ENCODE data around the gene GALNT18. TPM values are rescaled to one million over a fixed set of nuclear protein-coding genes. Genes with fewer than 3 reads are reported as not detected.

The GALNT18 gene
- total RNA-seq, 1 donor from 2014 or later: 39.8 TPM

GRCh38 chr11:11483627-11484026, 138.2 kb downstream of the GALNT18 start:
- TF ChIP-seq, protein P1, sequence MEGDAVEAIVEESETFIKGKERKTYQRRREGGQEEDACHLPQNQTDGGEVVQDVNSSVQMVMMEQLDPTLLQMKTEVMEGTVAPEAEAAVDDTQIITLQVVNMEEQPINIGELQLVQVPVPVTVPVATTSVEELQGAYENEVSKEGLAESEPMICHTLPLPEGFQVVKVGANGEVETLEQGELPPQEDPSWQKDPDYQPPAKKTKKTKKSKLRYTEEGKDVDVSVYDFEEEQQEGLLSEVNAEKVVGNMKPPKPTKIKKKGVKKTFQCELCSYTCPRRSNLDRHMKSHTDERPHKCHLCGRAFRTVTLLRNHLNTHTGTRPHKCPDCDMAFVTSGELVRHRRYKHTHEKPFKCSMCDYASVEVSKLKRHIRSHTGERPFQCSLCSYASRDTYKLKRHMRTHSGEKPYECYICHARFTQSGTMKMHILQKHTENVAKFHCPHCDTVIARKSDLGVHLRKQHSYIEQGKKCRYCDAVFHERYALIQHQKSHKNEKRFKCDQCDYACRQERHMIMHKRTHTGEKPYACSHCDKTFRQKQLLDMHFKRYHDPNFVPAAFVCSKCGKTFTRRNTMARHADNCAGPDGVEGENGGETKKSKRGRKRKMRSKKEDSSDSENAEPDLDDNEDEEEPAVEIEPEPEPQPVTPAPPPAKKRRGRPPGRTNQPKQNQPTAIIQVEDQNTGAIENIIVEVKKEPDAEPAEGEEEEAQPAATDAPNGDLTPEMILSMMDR (IDR thresholded peaks at IDR 0.05): no peak
- Mint-ChIP-seq H3K36me3 (ENCODE audit: unreplicated experiment) (peaks cover 1% of the 10 kb centered on the region), H3K27me3 (ENCODE audit: unreplicated experiment) (no peaks in the 10 kb centered on the region), H3K27ac (ENCODE audit: unreplicated experiment) (no peak overlapping the region), H3K4me3 (ENCODE audit: unreplicated experiment) (no peak overlapping the region), H3K4me1 (ENCODE audit: unreplicated experiment) (peaks cover 10% of the 10 kb centered on the region), H3K9me3 (ENCODE audit: unreplicated experiment) (no peaks in the 10 kb centered on the region)
- no peak for DNase-seq (ENCODE audit: extremely low spot score, unreplicated experiment)

DNA sequence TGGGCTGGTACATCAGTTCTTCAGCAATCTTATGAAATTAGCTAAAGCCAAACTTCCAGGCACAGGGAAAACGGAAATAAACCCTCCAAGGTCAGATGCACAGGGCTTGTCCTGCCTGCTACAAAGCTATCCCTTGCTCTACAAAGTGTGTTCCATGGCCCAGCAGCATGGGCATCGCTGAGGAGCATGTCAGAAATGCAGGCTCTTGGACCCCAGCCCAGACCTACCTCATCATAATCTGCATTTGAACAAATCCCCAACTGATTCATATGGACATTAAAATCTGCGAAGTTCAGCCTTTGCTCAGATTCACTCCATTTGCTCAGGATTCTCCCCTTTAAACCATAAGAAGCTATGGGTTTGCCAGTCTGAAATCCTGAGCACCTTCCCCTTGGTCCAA, 139.1 kb downstream of the GALNT18 start:
- H3K9me3 Mint-ChIP-seq (ENCODE audit: unreplicated experiment): no peaks in the 10 kb centered on the region
- peaks cover 1% of the 10 kb centered on the region for H3K36me3 Mint-ChIP-seq (ENCODE audit: unreplicated experiment)
- no peaks in the 10 kb centered on the region for H3K27me3 Mint-ChIP-seq (ENCODE audit: unreplicated experiment)
- no peak overlapping the region for H3K4me3 Mint-ChIP-seq (ENCODE audit: unreplicated experiment)
- H3K27ac Mint-ChIP-seq (ENCODE audit: unreplicated experiment): no peak overlapping the region
- peaks cover 19% of the 10 kb centered on the region for H3K4me1 Mint-ChIP-seq (ENCODE audit: unreplicated experiment)
- TF ChIP-seq, protein P1 (IDR thresholded peaks at IDR 0.05): no peak
- DNase-seq (ENCODE audit: extremely low spot score, unreplicated experiment): no peak

- Mint-ChIP-seq H3K27me3 (ENCODE audit: unreplicated experiment) (no peaks in the 10 kb centered on the region), H3K4me3 (ENCODE audit: unreplicated experiment) (no peak overlapping the region)
Observed at GRCh38 chr11:11481371-11481770, 140.4 kb downstream of the GALNT18 start.

DNA sequence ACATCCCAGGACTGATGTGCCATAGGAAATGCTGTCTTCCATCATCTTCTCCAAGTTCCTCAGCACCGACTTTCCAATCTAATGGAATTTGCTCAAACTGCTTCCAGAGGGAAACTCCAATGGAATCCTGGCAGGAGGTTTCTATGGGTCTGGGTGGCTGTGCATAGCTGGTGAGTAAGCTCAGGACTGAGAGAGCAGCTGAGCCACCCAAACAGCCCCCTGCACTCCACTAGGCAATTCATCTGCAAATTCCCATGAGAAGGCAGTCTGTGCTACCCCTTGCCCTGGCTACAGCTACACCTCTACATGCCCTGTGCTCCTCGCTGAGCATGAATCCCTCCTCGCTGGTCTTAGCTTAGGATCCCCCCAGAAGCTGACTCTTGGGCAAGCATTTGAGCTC, 140.8 kb downstream of the GALNT18 start:
- no peak overlapping the region for H3K4me3 Mint-ChIP-seq (ENCODE audit: unreplicated experiment)
- no peak for DNase-seq (ENCODE audit: extremely low spot score, unreplicated experiment)
- H3K9me3 Mint-ChIP-seq (ENCODE audit: unreplicated experiment): no peaks in the 10 kb centered on the region
- H3K4me1 Mint-ChIP-seq (ENCODE audit: unreplicated experiment): peaks cover 31% of the 10 kb centered on the region
- no peak overlapping the region for H3K27ac Mint-ChIP-seq (ENCODE audit: unreplicated experiment)
- no peaks in the 10 kb centered on the region for H3K27me3 Mint-ChIP-seq (ENCODE audit: unreplicated experiment)
- TF ChIP-seq, protein P1 (IDR thresholded peaks at IDR 0.05): no peak
- H3K36me3 Mint-ChIP-seq (ENCODE audit: unreplicated experiment): peaks cover 1% of the 10 kb centered on the region

More at GRCh38 chr11:11481371-11481770, 140.4 kb downstream of the GALNT18 start:
- Mint-ChIP-seq H3K36me3 (ENCODE audit: unreplicated experiment) (peaks cover 1% of the 10 kb centered on the region), H3K9me3 (ENCODE audit: unreplicated experiment) (no peaks in the 10 kb centered on the region), H3K27ac (ENCODE audit: unreplicated experiment) (no peak overlapping the region), H3K4me1 (ENCODE audit: unreplicated experiment) (peaks cover 31% of the 10 kb centered on the region)
- TF ChIP-seq, protein P1 (IDR thresholded peaks at IDR 0.05): no peak
- no peak for DNase-seq (ENCODE audit: extremely low spot score, unreplicated experiment)

- DNase-seq (ENCODE audit: extremely low spot score, unreplicated experiment): no peak
- no peak overlapping the region for H3K4me3 Mint-ChIP-seq (ENCODE audit: unreplicated experiment)
- H3K9me3 Mint-ChIP-seq (ENCODE audit: unreplicated experiment): no peaks in the 10 kb centered on the region
- no peak overlapping the region for H3K27ac Mint-ChIP-seq (ENCODE audit: unreplicated experiment)
- peaks cover 6% of the 10 kb centered on the region for H3K36me3 Mint-ChIP-seq (ENCODE audit: unreplicated experiment)
- H3K4me1 Mint-ChIP-seq (ENCODE audit: unreplicated experiment): peaks cover 31% of the 10 kb centered on the region
- no peaks in the 10 kb centered on the region for H3K27me3 Mint-ChIP-seq (ENCODE audit: unreplicated experiment)
- TF ChIP-seq, protein P1 (IDR thresholded peaks at IDR 0.05): no peak
Observed at GRCh38 chr11:11478687-11479086, 143.1 kb downstream of the GALNT18 start.
